Osteoblast (primary cell): ENCODE data around the gene TOR1B. TPM values are rescaled to one million over a fixed set of nuclear protein-coding genes. Genes with fewer than 3 reads are reported as not detected.

Experiments used
- DNase-seq: peaks from one replicate; pipeline ENCODE4 v3.0.0; 2011; ENCODE audit warnings: low spot score, mixed read lengths; ENCODE audit not compliant: insufficient read length; ENCODE audit errors: missing footprints
- H2AFZ ChIP-seq: 2 replicates; pipeline ENCODE4 v1.6.0; 2011; ENCODE audit warnings: mild to moderate bottlenecking, low read length
- H3K27ac ChIP-seq: 2 replicates; pipeline ENCODE4 v1.5.1; 2011; ENCODE audit warnings: mild to moderate bottlenecking, low read depth, low read length, moderate library complexity
- H3K27me3 ChIP-seq: 2 replicates; pipeline ENCODE4 v1.6.0; 2012; ENCODE audit warnings: mild to moderate bottlenecking, control low read depth, inconsistent platforms, low read length, moderate library complexity; ENCODE audit not compliant: insufficient read depth
- H3K36me3 ChIP-seq: 2 replicates; pipeline ENCODE4 v1.5.1; 2011; ENCODE audit warnings: mild to moderate bottlenecking, low read length, control low read depth, moderate library complexity; ENCODE audit not compliant: insufficient read depth
- H3K4me1 ChIP-seq: 2 replicates; pipeline ENCODE4 v1.5.1; 2011; ENCODE audit warnings: mild to moderate bottlenecking, low read length, control low read depth, moderate library complexity; ENCODE audit not compliant: insufficient read depth
- H3K4me2 ChIP-seq: 2 replicates; pipeline ENCODE4 v1.6.0; 2011; ENCODE audit warnings: mild to moderate bottlenecking, low read length; ENCODE audit not compliant: insufficient read depth
- H3K4me3 ChIP-seq: fragments of 200-600 bp; sonication (generic); 3 replicates; pipeline ENCODE4 v1.5.1; 2012; ENCODE audit warnings: mild to moderate bottlenecking, low read length, inconsistent platforms; ENCODE audit not compliant: insufficient read depth
- H3K79me2 ChIP-seq: 2 replicates; pipeline ENCODE4 v1.6.0; 2012; ENCODE audit warnings: mild to moderate bottlenecking, low read length, control low read depth, inconsistent platforms; ENCODE audit not compliant: insufficient read depth
- H3K9me3 ChIP-seq: 2 replicates; pipeline ENCODE4 v1.5.1; 2011; ENCODE audit warnings: low read depth, low read length, control low read depth
- H4K20me1 ChIP-seq: 2 replicates; pipeline ENCODE4 v1.6.0; 2012; ENCODE audit warnings: mild to moderate bottlenecking, low read length, control low read depth; ENCODE audit not compliant: insufficient read depth
- CTCF ChIP-seq: IDR thresholded peaks from 2 replicates; pipeline ENCODE4 v1.5.1; 2011; ENCODE audit warnings: mild to moderate bottlenecking, low read depth, low read length, moderate library complexity; ENCODE audit errors: extremely low read depth
- total RNA-seq: library from RNA; depleted of rRNA; stranded (reverse); fragments of >200 nt; gene quantifications from 2 replicates; pipeline ENCODE4 v1.2.3, GENCODE V29; 2012

The TOR1B gene
- total RNA-seq, 1 donor, result 27.5 TPM

DNA sequence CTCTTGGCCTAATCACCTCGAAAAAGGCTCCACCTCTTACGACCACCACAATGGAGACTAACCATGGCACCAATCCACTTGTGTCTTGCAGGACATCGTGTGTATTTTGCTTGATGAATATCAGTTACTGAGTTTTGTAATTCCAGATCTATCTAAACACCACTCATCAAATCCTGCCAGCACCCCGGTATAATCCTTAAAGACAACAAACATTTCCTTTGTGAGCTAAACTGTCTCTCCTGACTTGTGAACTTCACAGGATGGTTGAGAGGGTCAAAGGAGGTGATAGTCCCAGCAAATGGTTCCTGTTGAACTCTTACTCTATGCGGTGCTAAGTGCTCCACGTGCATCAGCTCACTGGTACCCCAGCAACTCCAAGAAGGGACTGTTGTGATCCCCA, 4.0 kb upstream of the TOR1B start:
- peaks cover 6% of the 10 kb centered on the region for H3K79me2 ChIP-seq
- no peak overlapping the region for H3K4me2 ChIP-seq

DNA sequence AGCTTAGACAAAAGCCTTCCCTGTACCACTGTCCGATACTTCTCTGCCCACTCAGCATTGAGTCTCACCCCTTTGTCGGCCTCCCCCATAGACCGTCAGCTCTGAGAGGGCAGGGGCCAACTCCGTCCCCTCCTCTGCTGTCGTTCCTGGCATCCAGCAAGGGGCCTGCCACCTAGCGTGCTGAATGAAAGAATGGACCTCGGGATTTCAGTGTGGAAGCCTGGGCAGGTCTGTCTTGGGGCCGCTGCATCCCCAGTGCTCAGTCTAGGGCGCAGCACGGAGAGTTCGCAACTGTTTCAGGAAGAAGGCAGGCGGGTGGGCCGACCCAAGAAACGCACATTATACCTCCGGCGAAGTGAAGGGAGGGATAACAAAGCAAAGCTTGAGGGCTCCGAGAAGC, 1.5 kb upstream of the TOR1B start:
- Histone ChIP-seq H3K9me3 (no peaks in the 10 kb centered on the region), H3K4me3 (no peak overlapping the region), H2AFZ (no peak overlapping the region), H4K20me1 (peaks cover 3% of the 10 kb centered on the region), H3K27ac (no peak overlapping the region), H3K4me1 (peaks cover 7% of the 10 kb centered on the region), H3K79me2 (peaks cover 20% of the 10 kb centered on the region), H3K4me2 (no peak overlapping the region), H3K27me3 (no peaks in the 10 kb centered on the region), H3K36me3 (peaks cover 8% of the 10 kb centered on the region)
- no peak for TF ChIP-seq CTCF
- no peak for DNase-seq

More for the DNA sequence above, 4.0 kb upstream of the TOR1B start:
- Histone ChIP-seq H2AFZ (no peak overlapping the region), H3K27ac (no peak overlapping the region), H4K20me1 (no peaks in the 10 kb centered on the region), H3K36me3 (no peaks in the 10 kb centered on the region), H3K4me1 (peaks cover 5% of the 10 kb centered on the region), H3K27me3 (peaks cover 22% of the 10 kb centered on the region), H3K4me3 (no peak overlapping the region), H3K9me3 (no peaks in the 10 kb centered on the region)
- TF ChIP-seq CTCF, result no peak
- DNase-seq, result no peak

DNA sequence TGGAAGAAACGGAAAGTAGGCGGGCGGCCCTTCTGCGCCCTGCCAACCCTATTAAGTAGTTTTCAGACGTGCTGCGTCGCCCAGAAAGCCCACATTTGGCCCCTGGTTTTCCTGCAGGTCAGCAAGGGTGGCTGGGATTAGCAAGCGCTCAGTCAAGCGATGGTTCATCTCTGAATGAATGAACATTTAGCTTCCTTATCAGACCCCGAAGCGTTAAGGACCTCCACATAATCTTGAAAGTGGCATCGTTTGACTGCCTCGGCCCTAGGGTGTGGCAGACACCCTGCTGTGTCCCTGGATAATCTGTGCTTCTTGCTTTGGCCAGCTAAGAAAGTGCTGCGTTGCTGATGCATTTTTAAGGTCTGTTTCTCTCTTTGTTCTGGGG, 684 bp downstream of the TOR1B start:
- TF ChIP-seq CTCF, result no peak
- DNase-seq, result peak; percentile 73

DNA sequence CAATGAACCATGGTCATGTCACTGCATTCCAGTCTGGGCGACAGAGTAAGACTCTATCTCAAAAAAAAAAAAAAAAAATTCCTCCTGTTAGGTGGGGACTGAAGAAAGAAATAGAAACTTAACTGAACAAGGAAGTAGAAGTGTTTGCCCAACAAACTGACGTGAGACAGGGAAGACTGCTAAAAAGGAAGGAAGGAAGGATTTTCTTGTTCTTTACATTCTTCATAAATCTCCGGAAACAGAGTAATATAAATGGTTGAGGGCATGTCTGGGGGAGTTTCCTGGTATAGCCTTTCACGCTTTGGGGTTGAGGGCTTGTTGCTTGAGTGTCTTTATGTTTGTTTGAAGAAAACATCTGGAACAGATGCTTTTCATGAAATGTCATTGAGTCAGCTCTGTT, 3.1 kb downstream of the TOR1B start:
- Histone ChIP-seq H3K36me3 (peaks cover 22% of the 10 kb centered on the region), H3K4me2 (no peak overlapping the region), H3K4me1 (peaks cover 7% of the 10 kb centered on the region), H3K27me3 (no peaks in the 10 kb centered on the region), H3K27ac (no peak overlapping the region), H3K4me3 (no peak overlapping the region), H3K79me2 (peaks cover 20% of the 10 kb centered on the region), H2AFZ (no peak overlapping the region), H4K20me1 (peaks cover 3% of the 10 kb centered on the region), H3K9me3 (no peaks in the 10 kb centered on the region)
- TF ChIP-seq CTCF, result no peak
- DNase-seq, result no peak

More for the DNA sequence above, 684 bp downstream of the TOR1B start:
- H4K20me1 ChIP-seq, result peaks cover 3% of the 10 kb centered on the region
- peak overlapping the region; percentile 49 for H3K27ac ChIP-seq
- H3K79me2 ChIP-seq, result peaks cover 20% of the 10 kb centered on the region
- H3K9me3 ChIP-seq, result no peaks in the 10 kb centered on the region
- peak overlapping the region; percentile 85 for H2AFZ ChIP-seq
- H3K4me2 ChIP-seq, result peak overlapping the region; percentile 99
- H3K4me1 ChIP-seq, result peaks cover 7% of the 10 kb centered on the region
- peak overlapping the region; percentile 92 for H3K4me3 ChIP-seq
- peaks cover 12% of the 10 kb centered on the region for H3K36me3 ChIP-seq
- H3K27me3 ChIP-seq, result no peaks in the 10 kb centered on the region
